ENCODE data around the gene PITPNM3.

Gene PITPNM3

DNA sequence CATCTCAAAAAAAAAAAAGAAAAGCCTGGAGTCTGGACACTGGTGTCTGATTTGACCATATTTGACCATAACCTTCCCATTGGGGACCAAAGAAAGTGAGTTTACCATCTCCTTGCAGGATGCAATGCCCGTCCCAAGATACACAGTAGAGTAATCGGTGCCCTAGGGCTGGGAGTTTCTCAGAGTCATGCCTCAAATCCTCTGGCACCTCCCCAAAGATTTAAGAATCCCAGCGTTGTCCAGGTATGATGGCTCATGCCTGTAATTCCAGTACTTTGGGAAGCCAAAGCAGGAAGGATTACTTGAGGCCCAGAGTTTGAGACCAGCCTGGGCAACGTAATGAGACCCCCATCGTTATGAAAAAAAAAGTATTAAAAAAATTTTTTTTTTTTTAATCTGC, 5.0 kb downstream of the PITPNM3 start:
- DNase-seq, result no peak

DNA sequence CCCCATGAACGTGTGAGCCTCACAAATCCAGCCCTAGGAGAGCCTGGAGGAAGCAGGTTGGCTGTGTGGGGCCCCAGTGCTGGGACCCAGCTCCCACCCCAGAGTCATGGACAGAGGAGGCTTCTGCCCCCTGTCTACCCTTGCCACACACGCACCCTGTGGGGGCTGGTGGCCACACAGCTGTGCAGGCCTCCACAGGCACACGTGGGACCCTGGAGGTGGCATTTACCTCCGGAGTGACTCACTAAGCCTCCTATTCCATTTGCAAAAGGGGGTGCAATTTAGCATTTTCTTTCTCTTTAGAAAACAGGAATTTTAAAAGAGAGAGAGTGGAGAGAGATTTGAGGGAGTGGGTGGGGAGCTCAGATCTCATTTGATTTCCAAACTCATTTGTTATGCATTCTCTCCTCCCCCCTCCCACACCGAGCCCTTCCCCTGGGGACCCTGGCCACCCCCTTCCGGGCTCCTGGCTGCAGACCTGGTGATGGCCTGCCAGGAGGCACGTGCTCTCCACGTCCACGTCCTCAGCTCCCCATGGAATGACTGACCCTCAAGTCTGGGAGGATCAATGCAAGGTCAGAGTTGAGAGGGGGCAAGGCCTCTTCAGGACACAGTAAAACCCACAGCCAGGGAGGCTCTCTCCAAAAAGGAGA, 6.8 kb downstream of the PITPNM3 start:
- no peak for DNase-seq

GRCh38 chr17:6548578-6549330, 7.6 kb downstream of the PITPNM3 start:
- DNase-seq, result no peak

DNA sequence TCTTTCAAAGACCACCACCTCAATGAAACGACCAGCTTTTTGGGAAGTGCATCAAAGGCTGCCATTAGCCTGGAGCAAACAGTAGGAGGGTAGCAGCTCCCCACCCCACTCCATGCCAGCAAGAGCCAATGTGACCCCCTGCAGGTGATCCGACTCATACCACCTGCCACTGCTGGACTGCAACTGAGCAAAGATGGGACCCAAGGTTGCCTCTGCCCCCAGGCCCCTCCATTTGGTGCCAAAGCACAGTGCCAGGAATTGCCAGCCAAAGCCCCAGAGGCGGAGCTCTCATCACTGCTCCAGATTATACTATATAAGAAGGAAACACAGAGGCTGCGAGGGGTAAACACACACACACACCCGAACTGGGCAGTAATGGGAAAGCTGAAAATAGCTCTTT, 8.3 kb downstream of the PITPNM3 start:
- no peak for DNase-seq

DNA sequence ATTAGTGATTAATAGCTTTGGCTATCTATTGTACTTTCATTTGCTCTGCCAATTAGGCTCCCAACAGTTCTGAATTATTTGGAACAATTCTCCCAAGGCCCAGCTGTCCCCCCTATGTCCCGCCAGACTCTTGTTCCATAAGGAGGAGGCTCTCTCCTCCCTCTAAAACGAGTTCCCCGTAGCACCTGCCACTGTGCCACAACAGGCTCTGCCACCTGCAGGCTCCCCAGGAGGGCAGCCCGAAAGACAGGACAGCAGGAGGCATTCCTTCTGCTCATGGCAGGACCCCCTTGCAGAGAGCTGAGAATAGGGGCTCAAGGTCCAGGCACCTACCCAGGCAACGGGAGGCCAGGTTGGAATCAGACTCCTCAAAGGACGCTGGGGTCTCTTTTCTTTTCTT, 9.0 kb downstream of the PITPNM3 start:
- DNase-seq, result peak; percentile 77

- DNase-seq, result no peak
These were observed 10.2 kb downstream of the PITPNM3 start for GRCh38 chr17:6546069-6546718.

DNA sequence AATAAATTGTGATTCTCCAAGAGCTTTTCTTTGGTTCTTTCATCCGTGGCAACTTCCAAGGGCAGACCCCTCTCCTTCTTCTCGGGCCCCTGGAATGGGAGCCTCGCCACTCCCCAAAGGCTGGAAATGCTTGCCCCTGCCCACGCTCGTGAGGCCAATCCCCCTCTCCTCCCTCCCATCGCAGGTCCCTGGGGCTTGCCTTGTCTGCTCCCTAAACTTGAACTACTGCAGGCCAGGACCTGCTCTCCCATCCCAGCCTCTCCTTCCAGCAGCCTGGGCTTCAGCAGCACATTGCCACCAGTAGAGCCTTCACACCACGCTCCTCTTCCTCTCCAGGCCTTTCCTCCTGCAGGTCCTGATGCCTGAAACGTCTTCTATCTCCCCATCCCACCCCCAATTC, 11.1 kb downstream of the PITPNM3 start:
- DNase-seq, result no peak

GRCh38 chr17:6544011-6544370, 12.4 kb downstream of the PITPNM3 start:
- DNase-seq, result no peak

DNA sequence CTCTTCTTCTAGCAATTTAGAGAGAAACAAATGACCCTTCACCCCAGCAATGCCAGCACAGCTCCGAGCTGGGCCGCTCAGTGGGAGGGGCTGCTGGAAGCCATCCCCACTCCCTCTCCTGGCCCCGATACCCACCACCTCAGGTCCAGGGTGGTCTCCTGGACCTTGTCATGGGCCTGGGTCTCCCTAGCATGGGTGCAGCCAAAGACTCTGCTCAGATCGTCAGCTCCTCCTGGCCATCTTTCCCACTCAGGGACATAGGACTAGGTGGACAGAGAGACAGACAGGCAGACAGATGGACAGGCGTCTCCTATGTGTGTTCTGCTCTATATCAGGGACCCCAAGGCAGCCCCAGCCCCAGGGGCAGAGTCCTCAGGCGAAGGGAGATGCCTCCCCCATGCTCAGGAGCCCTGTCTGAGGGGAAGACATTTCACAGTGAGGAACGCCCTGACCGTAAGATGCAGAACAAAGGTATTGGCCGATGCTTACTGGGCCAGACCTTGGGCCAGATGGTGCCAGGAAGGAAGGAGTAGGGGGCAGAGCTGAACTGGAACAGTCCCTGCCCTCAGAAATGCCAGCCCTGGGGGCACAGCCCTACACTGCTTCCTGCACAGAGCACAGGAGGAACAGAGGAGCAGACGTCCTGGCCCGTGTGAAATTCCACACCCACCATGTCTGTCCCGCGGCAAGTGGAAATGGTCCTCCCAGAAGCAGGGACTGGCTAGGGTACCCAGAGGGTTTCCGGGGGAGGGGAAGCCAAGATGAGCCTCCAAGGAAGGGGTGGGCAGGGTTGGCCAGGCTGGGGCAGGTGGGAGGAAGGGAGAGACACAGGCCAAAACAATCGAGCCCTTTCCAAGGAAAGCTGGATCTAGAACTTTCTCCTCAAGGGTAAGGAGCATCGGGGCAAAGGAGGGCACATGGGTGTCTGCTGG, 13.0 kb downstream of the PITPNM3 start:
- DNase-seq, result no peak

DNA sequence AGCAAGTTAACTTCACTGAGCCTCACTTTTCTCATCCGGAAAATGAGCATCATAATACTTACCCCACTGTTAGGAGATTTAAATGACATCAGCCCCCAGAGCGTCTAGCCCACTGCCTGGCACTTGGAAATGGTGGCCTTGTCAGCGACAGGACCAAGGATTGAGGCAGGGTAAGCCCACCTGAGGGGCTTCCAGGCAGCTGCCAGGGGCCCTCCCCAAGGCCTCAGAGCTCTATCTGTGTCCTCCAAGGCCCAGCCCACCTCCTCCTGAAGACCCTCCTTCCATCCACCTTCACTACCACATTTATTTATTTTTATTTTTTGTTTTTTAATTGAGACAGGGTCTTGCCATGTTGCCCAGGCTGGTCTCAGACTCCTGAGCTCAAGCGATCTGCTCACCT, 13.8 kb downstream of the PITPNM3 start:
- DNase-seq, result no peak

- DNase-seq, result no peak
These were observed 14.5 kb downstream of the PITPNM3 start for GRCh38 chr17:6541886-6542285.

GRCh38 chr17:6539871-6540270, 16.5 kb downstream of the PITPNM3 start:
- peak; percentile 39 for DNase-seq

- DNase-seq, result no peak
These were observed 19.7 kb downstream of the PITPNM3 start for GRCh38 chr17:6536566-6537065.

- DNase-seq, result peak; percentile 47
These were observed 20.3 kb downstream of the PITPNM3 start for GRCh38 chr17:6536053-6536452.

DNA sequence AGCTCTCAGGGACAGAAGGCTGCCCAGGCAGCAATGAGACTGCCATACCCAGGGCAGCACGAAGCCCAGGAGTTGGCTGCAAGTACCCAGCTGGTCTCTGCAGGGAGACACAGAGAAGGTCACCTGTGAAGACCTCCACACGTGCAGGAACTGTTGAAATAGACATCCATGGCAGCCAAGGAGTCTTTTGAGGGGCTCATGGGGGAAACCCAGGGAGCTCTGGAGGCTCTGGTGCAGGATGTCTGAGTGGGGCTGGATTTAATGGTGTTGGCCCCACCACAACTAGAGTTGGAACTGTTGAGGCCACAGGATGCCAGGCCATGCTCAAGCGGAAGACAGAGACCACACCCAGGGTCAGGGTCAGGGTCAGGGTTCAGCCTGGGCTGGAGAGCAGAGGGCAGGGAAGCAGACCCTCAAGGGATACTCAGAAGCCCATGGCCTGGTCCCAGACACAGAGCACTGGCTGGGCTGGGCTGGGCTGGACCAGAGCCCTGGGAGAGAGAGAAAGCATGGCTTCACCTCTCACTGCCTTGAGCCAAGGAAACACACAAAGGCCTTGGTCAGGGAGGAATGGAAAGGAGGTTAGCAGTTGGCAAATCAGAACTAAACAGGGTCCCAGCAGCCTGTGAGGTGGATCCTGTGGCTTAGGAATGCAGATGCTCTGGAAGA, 21.4 kb downstream of the PITPNM3 start:
- DNase-seq, result no peak

DNA sequence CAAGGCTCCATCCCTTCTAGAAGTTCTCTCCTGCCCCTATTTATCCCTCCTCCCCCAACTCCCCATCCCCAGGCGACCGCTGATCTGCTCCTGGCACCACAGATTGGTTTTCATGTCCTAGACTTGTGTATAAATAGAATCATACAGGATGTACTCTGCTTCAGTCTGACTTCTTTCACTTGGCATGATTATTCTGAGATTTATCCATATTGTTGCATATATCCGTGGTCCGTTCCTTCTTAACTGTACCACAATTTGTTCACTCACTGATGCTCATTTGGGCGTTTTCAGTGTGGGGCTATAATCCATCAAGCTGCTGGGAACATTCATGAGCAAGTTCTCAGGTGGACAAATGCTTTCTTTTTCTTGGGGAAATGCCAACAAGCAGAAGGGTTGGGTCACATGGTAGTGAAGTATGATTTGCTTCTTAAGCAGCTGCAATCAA, 23.9 kb downstream of the PITPNM3 start:
- no peak for DNase-seq

DNA sequence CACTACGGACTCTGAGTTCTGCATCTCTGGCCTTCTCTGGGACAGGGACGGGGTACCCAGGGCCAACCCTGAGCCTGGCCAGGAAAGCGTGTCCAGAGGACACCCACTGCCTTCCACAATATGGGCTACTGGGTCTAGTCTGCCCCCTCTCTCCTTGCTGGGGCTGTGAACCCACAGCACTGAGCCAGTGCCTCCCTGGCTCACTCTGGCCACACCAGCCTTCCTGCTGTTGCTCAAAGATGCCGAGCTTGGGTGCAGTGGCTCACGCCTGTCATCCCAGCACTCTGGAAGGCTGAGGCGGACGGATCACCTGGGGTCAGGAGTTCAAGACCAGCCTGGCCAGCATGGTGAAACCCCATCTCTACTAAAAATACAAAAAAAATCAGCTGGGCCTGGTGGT, 24.8 kb downstream of the PITPNM3 start:
- no peak for DNase-seq

- no peak for DNase-seq
These were observed 25.9 kb downstream of the PITPNM3 start for GRCh38 chr17:6530324-6530920.

DNA sequence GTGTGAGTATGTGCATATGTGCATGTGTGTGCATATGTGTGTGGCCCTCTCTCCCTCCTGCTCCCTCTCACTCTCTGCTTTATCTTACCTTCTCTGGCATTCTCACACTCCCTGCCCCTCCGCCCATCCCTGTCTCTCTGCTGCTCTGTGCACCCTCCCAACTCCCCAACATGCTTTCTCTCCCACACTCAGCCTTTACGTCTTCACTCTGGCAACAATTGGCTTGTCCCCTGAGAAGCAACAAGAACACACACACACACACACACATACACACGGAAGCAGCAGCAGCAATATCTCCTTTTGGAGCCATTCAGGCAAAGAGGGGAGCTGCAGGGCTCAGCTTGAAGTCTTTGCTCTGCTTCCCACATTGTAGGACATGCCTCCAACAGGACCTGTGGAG, 27.8 kb downstream of the PITPNM3 start:
- no peak for DNase-seq

DNA sequence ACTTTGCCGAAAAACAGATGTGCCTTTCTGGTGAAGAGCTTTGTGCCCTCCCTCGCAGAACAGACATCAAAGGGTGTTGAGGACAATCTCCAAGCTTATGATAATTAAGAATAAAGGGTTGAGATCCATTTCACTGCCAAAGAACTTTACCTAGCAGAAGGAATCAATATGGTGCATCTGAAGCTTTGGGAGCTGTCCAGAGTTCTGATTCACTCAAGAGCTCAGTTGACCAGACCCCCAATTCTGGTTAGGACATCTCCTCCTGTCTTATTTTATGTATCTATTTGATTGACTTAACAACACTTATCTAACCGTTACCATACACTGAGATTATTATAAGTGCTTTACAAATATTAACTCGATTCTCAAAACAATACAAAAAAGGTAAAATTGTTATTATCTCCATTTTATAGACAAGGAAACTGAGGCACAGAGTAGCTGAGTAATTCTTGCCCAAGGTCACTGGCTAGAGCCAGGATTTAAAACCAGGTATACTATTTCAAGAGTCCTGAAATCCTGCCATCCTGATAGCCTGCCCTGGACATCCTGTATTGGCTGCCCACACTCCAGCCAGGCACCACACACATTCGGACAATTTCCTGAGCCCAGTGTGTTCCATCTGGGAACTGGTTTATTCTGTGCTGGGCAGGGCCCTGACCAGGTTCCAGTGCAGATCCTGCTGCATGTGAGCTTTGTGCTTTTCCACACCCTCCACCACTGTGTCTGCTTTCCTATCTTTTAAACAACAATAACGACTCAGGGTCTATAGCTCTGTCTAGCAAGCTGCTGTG, 29.8 kb downstream of the PITPNM3 start:
- no peak for DNase-seq

DNA sequence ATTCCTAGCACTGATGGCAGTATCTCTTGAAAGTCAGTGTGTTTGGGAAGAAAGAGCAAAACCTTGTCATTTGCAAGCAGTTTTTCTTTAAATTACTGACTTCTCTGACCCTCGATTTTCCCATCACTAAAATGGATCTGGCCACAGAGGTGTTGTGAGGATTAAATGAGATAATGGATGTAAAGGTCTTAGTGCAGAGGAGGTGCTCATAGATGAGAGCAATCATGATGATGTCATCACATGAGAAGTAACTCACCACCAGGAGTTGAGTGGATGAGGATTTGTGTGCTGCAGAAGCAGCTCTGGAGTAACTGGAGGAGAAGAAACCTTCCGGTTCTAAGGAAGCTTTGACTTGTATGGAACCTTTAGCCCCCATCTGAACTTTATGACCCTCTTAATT, 30.6 kb downstream of the PITPNM3 start:
- DNase-seq, result no peak
